Activated T-cell treated with anti-CD3 and anti-CD28 coated beads, Interleukin-2, amount 50 U/mL, for 4 hours (primary cell): ENCODE measurements around the gene ALPG. TPM values are rescaled to one million over a fixed set of nuclear protein-coding genes. Genes with fewer than 3 reads are reported as not detected.
A peak's percentile ranks its signal among the peaks of the same experiment; 100 is the strongest.
"Not testable (repeated sequence)": the region's sequence is repeated elsewhere in the genome, so short reads cannot be mapped to it uniquely, and the experiment has no call there.

Source experiments
- ATAC-seq, 2 donors: fragments of 200-7000 bp; cut with Tn5 transposase; one replicate each; pipeline ENCODE4 v1.10.0; 2021
- DNase-seq: peaks from one replicate; pipeline ENCODE4 v3.0.0-alpha.2; 2020
- H3K27me3 Mint-ChIP-seq: one replicate; pipeline ENCODE4 v1.8.0; 2021; ENCODE audit warnings: low read depth, mixed read lengths
- H3K36me3 Mint-ChIP-seq: one replicate; pipeline ENCODE4 v1.8.0; 2022; ENCODE audit warnings: mixed read lengths; ENCODE audit not compliant: insufficient read depth
- H3K4me1 Mint-ChIP-seq: one replicate; pipeline ENCODE4 v1.8.0; 2021; ENCODE audit warnings: low read depth, mixed read lengths
- H3K4me3 Mint-ChIP-seq: one replicate; pipeline ENCODE4 v1.8.0; 2021; ENCODE audit warnings: mild to moderate bottlenecking, moderate library complexity, mixed read lengths
- H3K9me3 Mint-ChIP-seq: one replicate; pipeline ENCODE4 v1.8.0; 2021; ENCODE audit warnings: mixed read lengths
- total RNA-seq, 3 donors: library from RNA; stranded (reverse); gene quantifications; one replicate each; pipeline ENCODE4 v1.2.1, GENCODE V29; 2021

The ALPG gene
- total RNA-seq, 3 donors from 2014 or later: not detected

- H3K9me3 Mint-ChIP-seq, H3K27me3 Mint-ChIP-seq, H3K4me3 Mint-ChIP-seq, DNase-seq, H3K4me1 Mint-ChIP-seq, H3K36me3 Mint-ChIP-seq, ATAC-seq: not testable (repeated sequence)
Observed at GRCh38 chr2:232443669-232444408, 37.2 kb downstream of the ALPG start.

GRCh38 chr2:232444409-232445148, 37.9 kb downstream of the ALPG start:
- H3K4me1 Mint-ChIP-seq: no peaks in the 10 kb centered on the region
- H3K4me3 Mint-ChIP-seq: no peak overlapping the region
- H3K27me3 Mint-ChIP-seq: peaks cover 4% of the 10 kb centered on the region
- peak; percentile 60 for DNase-seq
- ATAC-seq: peak; percentile 67 to 74
- H3K9me3 Mint-ChIP-seq: no peaks in the 10 kb centered on the region
- H3K36me3 Mint-ChIP-seq: no peaks in the 10 kb centered on the region

GRCh38 chr2:232445149-232445885, 38.7 kb downstream of the ALPG start:
- H3K9me3 Mint-ChIP-seq, H3K36me3 Mint-ChIP-seq, ATAC-seq, H3K4me1 Mint-ChIP-seq, H3K4me3 Mint-ChIP-seq, DNase-seq, H3K27me3 Mint-ChIP-seq: not testable (repeated sequence)

- not testable (repeated sequence) for H3K27me3 Mint-ChIP-seq, DNase-seq, H3K4me3 Mint-ChIP-seq, H3K4me1 Mint-ChIP-seq, ATAC-seq, H3K36me3 Mint-ChIP-seq, H3K9me3 Mint-ChIP-seq
Observed at GRCh38 chr2:232446266-232446777, 39.7 kb downstream of the ALPG start.

- ATAC-seq: no peak
- H3K4me1 Mint-ChIP-seq: no peaks in the 10 kb centered on the region
- H3K4me3 Mint-ChIP-seq: no peak overlapping the region
- H3K9me3 Mint-ChIP-seq: no peaks in the 10 kb centered on the region
- DNase-seq: no peak
- H3K27me3 Mint-ChIP-seq: peaks cover 4% of the 10 kb centered on the region
- H3K36me3 Mint-ChIP-seq: no peaks in the 10 kb centered on the region
Observed at GRCh38 chr2:232447091-232447620, 40.5 kb downstream of the ALPG start.

GRCh38 chr2:232447638-232448303, 41.1 kb downstream of the ALPG start:
- Mint-ChIP-seq H3K4me1 (no peaks in the 10 kb centered on the region), H3K9me3 (no peaks in the 10 kb centered on the region), H3K4me3 (no peak overlapping the region), H3K36me3 (no peaks in the 10 kb centered on the region), H3K27me3 (peaks cover 4% of the 10 kb centered on the region)
- no peak for ATAC-seq
- DNase-seq: no peak

GRCh38 chr2:232448304-232448690, 41.7 kb downstream of the ALPG start:
- H3K4me1 Mint-ChIP-seq: no peaks in the 10 kb centered on the region
- no peaks in the 10 kb centered on the region for H3K36me3 Mint-ChIP-seq
- H3K4me3 Mint-ChIP-seq: no peak overlapping the region
- no peaks in the 10 kb centered on the region for H3K9me3 Mint-ChIP-seq
- peaks cover 4% of the 10 kb centered on the region for H3K27me3 Mint-ChIP-seq
- ATAC-seq (no peak), DNase-seq (no peak)

GRCh38 chr2:232449964-232450363, 43.3 kb downstream of the ALPG start:
- no peak for ATAC-seq
- H3K36me3 Mint-ChIP-seq: no peaks in the 10 kb centered on the region
- no peak for DNase-seq
- H3K27me3 Mint-ChIP-seq: no peaks in the 10 kb centered on the region
- no peaks in the 10 kb centered on the region for H3K9me3 Mint-ChIP-seq
- no peak overlapping the region for H3K4me3 Mint-ChIP-seq
- H3K4me1 Mint-ChIP-seq: no peaks in the 10 kb centered on the region

GRCh38 chr2:232451645-232452044, 45.0 kb downstream of the ALPG start:
- not testable (repeated sequence) for ATAC-seq, H3K9me3 Mint-ChIP-seq, H3K36me3 Mint-ChIP-seq, H3K4me3 Mint-ChIP-seq, H3K4me1 Mint-ChIP-seq, DNase-seq, H3K27me3 Mint-ChIP-seq

GRCh38 chr2:232454630-232455029, 48.0 kb downstream of the ALPG start:
- Mint-ChIP-seq H3K27me3 (peaks cover 20% of the 10 kb centered on the region), H3K36me3 (no peaks in the 10 kb centered on the region), H3K4me1 (no peaks in the 10 kb centered on the region), H3K9me3 (no peaks in the 10 kb centered on the region), H3K4me3 (no peak overlapping the region)
- DNase-seq (no peak), ATAC-seq (no peak)

GRCh38 chr2:232455426-232456255, 49.0 kb downstream of the ALPG start, which contains the start of gene ALPI:
TSS of gene ALPI (plus strand) at chr2:232456153. CDS start at chr2:232456200, 47 bp downstream.
- no peak within 1 kb of the TSS for H3K4me3 Mint-ChIP-seq
- H3K4me1 Mint-ChIP-seq: no peaks in the 10 kb centered on the region
- H3K36me3 Mint-ChIP-seq: no peaks in the 10 kb centered on the region
- no peak for DNase-seq
- H3K27me3 Mint-ChIP-seq: peaks cover 20% of the 10 kb centered on the region
- H3K9me3 Mint-ChIP-seq: no peaks in the 10 kb centered on the region
- no peak for ATAC-seq

GRCh38 chr2:232456296-232457120, 49.9 kb downstream of the ALPG start:
- Mint-ChIP-seq H3K4me1 (no peaks in the 10 kb centered on the region), H3K27me3 (peaks cover 20% of the 10 kb centered on the region), H3K9me3 (no peaks in the 10 kb centered on the region), H3K4me3 (no peak overlapping the region), H3K36me3 (no peaks in the 10 kb centered on the region)
- no peak for ATAC-seq
- no peak for DNase-seq
